GM12878 (cell line): ENCODE data around the gene SETD7.

Source experiments
- FOS ChIP-seq: IDR thresholded peaks from 3 replicates; pipeline ENCODE4 v1.6.1; 2011; ENCODE audit warnings: borderline replicate concordance; ENCODE audit not compliant: insufficient read length; ENCODE audit errors: extremely low read depth
- PAX8 ChIP-seq: fragments of 450-650 bp; IDR thresholded peaks from 2 replicates; pipeline ENCODE4 v1.6.1; 2017; ENCODE audit warnings: mild to moderate bottlenecking, moderate library complexity
- SMAD1 ChIP-seq: fragments of 450-650 bp; IDR thresholded peaks from 2 replicates; pipeline ENCODE4 v1.6.1; 2018; ENCODE audit warnings: mild to moderate bottlenecking, low read depth; ENCODE audit not compliant: partially characterized antibody
- TAF1 ChIP-seq: IDR thresholded peaks from 2 replicates; pipeline ENCODE4 v1.6.1; 2011; ENCODE audit warnings: mild to moderate bottlenecking, low read depth, low read length, borderline replicate concordance
- TF ChIP-seq, protein P1 (sequence below), 3 experiments: IDR thresholded peaks in 2 of 3; conservative IDR thresholded peaks in 1 of 3; 2 replicates each; pipeline ENCODE4 v1.5.1; 2011; ENCODE audit warnings: low read depth in 3 of 3, low read length in 3 of 3, mild to moderate bottlenecking in 3 of 3, control low read depth in 2 of 3, moderate library complexity in 2 of 3, inconsistent platforms in 1 of 3, mixed read lengths in 1 of 3; ENCODE audit not compliant: control insufficient read depth in 2 of 3, insufficient read depth in 1 of 3; ENCODE audit errors: extremely low read depth in 1 of 3
- TF ChIP-seq, protein P2 (sequence below): IDR thresholded peaks from 2 replicates; pipeline ENCODE4 v1.6.1; 2012; ENCODE audit warnings: low read length, inconsistent platforms
- TF ChIP-seq, protein P3 (sequence below): IDR thresholded peaks from 2 replicates; pipeline ENCODE4 v1.6.1; 2012; ENCODE audit warnings: mild to moderate bottlenecking, low read depth, low read length

DNA sequence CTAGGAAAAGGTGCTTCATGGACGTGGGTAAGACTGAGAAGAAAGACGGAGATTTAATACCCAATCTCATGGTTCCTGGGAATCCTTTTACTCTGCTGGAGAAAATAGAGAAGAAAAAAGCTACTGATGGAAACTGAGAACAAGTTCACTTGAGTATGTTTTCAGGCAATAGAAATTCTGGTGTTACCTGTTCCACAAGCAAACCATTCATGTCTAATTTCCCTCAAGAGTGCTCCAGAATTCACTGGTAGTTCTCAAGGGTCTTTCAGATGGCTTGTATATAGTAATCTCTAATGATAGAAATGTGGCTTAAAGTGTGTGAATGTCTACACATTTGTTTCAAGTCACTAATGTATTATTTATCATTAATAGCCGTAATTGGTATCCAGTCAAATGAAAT lies 22.5 kb downstream of the SETD7 start:
- TF ChIP-seq SMAD1 (no peak), PAX8 (no peak), FOS (no peak), TAF1 (no peak)
- TF ChIP-seq, protein P1, sequence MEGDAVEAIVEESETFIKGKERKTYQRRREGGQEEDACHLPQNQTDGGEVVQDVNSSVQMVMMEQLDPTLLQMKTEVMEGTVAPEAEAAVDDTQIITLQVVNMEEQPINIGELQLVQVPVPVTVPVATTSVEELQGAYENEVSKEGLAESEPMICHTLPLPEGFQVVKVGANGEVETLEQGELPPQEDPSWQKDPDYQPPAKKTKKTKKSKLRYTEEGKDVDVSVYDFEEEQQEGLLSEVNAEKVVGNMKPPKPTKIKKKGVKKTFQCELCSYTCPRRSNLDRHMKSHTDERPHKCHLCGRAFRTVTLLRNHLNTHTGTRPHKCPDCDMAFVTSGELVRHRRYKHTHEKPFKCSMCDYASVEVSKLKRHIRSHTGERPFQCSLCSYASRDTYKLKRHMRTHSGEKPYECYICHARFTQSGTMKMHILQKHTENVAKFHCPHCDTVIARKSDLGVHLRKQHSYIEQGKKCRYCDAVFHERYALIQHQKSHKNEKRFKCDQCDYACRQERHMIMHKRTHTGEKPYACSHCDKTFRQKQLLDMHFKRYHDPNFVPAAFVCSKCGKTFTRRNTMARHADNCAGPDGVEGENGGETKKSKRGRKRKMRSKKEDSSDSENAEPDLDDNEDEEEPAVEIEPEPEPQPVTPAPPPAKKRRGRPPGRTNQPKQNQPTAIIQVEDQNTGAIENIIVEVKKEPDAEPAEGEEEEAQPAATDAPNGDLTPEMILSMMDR (IDR thresholded peaks at IDR 0.05 in 2 of 3, conservative IDR thresholded peaks at IDR 0.05 in 1 of 3; ENCODE audit: control insufficient read depth in 2 of 3, extremely low read depth in 1 of 3, insufficient read depth in 1 of 3, low read depth in 3 of 3, low read length in 3 of 3) = no peak
- TF ChIP-seq, protein P2, sequence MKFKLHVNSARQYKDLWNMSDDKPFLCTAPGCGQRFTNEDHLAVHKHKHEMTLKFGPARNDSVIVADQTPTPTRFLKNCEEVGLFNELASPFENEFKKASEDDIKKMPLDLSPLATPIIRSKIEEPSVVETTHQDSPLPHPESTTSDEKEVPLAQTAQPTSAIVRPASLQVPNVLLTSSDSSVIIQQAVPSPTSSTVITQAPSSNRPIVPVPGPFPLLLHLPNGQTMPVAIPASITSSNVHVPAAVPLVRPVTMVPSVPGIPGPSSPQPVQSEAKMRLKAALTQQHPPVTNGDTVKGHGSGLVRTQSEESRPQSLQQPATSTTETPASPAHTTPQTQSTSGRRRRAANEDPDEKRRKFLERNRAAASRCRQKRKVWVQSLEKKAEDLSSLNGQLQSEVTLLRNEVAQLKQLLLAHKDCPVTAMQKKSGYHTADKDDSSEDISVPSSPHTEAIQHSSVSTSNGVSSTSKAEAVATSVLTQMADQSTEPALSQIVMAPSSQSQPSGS = no peak
- TF ChIP-seq, protein P3, sequence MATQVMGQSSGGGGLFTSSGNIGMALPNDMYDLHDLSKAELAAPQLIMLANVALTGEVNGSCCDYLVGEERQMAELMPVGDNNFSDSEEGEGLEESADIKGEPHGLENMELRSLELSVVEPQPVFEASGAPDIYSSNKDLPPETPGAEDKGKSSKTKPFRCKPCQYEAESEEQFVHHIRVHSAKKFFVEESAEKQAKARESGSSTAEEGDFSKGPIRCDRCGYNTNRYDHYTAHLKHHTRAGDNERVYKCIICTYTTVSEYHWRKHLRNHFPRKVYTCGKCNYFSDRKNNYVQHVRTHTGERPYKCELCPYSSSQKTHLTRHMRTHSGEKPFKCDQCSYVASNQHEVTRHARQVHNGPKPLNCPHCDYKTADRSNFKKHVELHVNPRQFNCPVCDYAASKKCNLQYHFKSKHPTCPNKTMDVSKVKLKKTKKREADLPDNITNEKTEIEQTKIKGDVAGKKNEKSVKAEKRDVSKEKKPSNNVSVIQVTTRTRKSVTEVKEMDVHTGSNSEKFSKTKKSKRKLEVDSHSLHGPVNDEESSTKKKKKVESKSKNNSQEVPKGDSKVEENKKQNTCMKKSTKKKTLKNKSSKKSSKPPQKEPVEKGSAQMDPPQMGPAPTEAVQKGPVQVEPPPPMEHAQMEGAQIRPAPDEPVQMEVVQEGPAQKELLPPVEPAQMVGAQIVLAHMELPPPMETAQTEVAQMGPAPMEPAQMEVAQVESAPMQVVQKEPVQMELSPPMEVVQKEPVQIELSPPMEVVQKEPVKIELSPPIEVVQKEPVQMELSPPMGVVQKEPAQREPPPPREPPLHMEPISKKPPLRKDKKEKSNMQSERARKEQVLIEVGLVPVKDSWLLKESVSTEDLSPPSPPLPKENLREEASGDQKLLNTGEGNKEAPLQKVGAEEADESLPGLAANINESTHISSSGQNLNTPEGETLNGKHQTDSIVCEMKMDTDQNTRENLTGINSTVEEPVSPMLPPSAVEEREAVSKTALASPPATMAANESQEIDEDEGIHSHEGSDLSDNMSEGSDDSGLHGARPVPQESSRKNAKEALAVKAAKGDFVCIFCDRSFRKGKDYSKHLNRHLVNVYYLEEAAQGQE = no peak
